BE2C (cell line): Measurements from ENCODE around the gene MAP2K7. TPM values are rescaled to one million over a fixed set of nuclear protein-coding genes. Genes with fewer than 3 reads are reported as not detected.

ENCODE experiments used
- DNase-seq: peaks from one replicate; pipeline ENCODE4 v3.0.0-alpha.2; 2020
- H3K27me3 ChIP-seq: fragments of 250-450 bp; sonication (Bioruptor Pico); 2 replicates; pipeline ENCODE4 v1.5.1; 2020; ENCODE audit warnings: mild to moderate bottlenecking
- H3K36me3 ChIP-seq: fragments of 250-450 bp; sonication (Bioruptor Pico); 2 replicates; pipeline ENCODE4 v1.5.1; 2020; ENCODE audit warnings: mild to moderate bottlenecking
- H3K4me1 ChIP-seq: fragments of 250-450 bp; sonication (Bioruptor Pico); 2 replicates; pipeline ENCODE4 v1.5.1; 2020
- H3K4me3 ChIP-seq: 2 replicates; pipeline ENCODE4 v1.5.1; 2011; ENCODE audit warnings: low read depth, low read length
- H3K9me3 ChIP-seq: fragments of 250-450 bp; sonication (Bioruptor Pico); 2 replicates; pipeline ENCODE4 v1.5.1; 2020
- CTCF ChIP-seq: IDR thresholded peaks from 2 replicates; pipeline ENCODE4 v1.5.1; 2012; ENCODE audit warnings: mild to moderate bottlenecking, low read depth, low read length
- polyA plus RNA-seq: library from polyadenylated mRNA; unstranded; fragments of >200 nt; gene quantifications from one replicate; pipeline ENCODE4 v1.2.1, GENCODE V29; 2012; ENCODE audit warnings: low read depth, missing spikeins; ENCODE audit not compliant: insufficient read length, insufficient read depth

The MAP2K7 gene
- 86.4 TPM for polyA plus RNA-seq

DNA sequence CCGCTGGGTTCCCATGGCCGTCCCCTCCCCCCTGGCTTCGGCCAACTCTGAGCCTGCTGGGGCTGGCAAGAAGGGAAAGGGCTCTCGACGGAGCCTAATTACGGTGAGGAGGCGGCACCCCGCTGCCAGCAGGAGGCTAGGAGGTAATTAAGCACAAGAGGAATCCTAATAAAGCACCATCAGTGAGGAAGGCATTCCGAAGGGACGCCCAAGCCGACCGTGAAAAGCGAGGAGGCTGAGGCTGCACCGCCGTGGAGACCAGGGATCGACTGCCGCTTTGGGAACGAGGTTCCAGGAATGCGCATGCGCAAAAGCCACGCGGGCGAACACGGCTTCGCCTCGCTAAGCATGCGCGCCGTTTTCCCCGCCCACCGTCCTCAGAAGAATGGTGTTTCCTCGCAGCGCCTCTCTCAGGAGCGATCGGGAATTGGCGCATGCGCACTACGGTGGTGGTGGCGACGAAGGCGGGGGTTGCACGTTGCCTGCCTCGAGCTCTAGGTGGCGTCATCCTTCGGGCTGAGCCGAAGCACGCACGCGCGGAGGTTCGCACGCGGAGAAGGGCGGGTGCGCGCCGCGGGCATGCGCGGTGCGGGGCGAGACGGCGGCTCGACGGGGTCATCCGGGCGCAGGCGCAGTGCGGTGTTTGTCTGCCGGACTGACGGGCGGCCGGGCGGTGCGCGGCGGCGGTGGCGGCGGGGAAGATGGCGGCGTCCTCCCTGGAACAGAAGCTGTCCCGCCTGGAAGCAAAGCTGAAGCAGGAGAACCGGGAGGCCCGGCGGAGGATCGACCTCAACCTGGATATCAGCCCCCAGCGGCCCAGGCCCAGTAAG lies at the start of gene MAP2K7:
MAP2K7 (plus strand) TSS at position 634 of the 830 bp plus-strand sequence; CDS start at position 702, 68 bp downstream.
- TF ChIP-seq CTCF, result peak; percentile 49
- peak; percentile 100 for DNase-seq
- Histone ChIP-seq H3K9me3 (no peaks in the 10 kb centered on the region), H3K27me3 (no peaks in the 10 kb centered on the region), H3K36me3 (peaks cover 6% of the 10 kb centered on the region), H3K4me1 (no peaks in the 10 kb centered on the region), H3K4me3 (peak within 1 kb of the TSS; percentile 82)

DNA sequence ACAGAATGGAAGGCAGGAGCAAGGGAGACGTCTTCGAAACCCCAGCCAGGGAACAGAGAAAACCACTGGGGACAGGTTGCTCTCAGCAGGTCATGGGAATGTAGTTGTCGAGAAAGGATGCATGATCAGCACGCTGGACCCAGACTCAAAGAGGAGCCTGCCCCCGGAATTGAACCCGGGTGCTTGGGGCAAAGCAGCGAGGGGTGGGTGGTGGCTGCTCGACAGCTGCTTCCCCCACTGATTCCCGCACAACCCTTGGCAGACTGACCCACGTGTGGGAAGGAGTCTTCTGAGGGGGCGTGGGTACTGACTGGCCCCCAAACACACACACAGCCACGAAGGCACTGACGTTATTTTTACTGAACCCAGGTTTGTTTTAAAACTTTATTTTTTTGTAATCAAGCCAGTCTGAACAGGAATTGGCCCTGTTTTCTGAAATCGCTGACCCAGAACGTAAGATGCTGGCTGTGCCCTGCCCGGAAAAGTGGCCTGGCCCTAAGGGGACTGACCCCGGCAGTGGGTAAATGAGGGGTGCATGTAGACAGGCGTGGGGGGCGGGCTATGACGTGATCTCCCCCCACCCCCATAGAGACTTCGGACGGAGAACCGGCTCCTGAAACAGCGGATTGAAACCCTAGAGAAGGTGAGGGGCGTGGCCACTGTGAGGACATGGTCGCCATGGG lies 48.1 kb upstream of the MAP2K7 start:
- Histone ChIP-seq H3K27me3 (no peaks in the 10 kb centered on the region; the same call in 1 of the 2 replicates), H3K9me3 (no peaks in the 10 kb centered on the region), H3K36me3 (no peaks in the 10 kb centered on the region), H3K4me3 (no peak overlapping the region), H3K4me1 (no peaks in the 10 kb centered on the region)
- no peak for DNase-seq
- TF ChIP-seq CTCF, result no peak

- Histone ChIP-seq H3K4me3 (no peak overlapping the region), H3K9me3 (no peaks in the 10 kb centered on the region), H3K4me1 (no peaks in the 10 kb centered on the region), H3K36me3 (no peaks in the 10 kb centered on the region), H3K27me3 (no peaks in the 10 kb centered on the region; the same call in 1 of the 2 replicates)
- no peak for TF ChIP-seq CTCF
- DNase-seq, result no peak
Measured at GRCh38 chr19:7856109-7856591, 47.5 kb upstream of the MAP2K7 start.

GRCh38 chr19:7856679-7857663 lies 46.7 kb upstream of the MAP2K7 start:
- no peak for DNase-seq
- H3K36me3 ChIP-seq, result no peaks in the 10 kb centered on the region
- H3K9me3 ChIP-seq, result no peaks in the 10 kb centered on the region
- H3K4me3 ChIP-seq, result no peak overlapping the region
- peaks cover 4% of the 10 kb centered on the region; the same call in 1 of the 2 replicates for H3K4me1 ChIP-seq
- H3K27me3 ChIP-seq, result no peaks in the 10 kb centered on the region; the same call in 1 of the 2 replicates
- TF ChIP-seq CTCF, result no peak

GRCh38 chr19:7857727-7858108 lies 46.0 kb upstream of the MAP2K7 start:
- TF ChIP-seq CTCF, result no peak
- H3K9me3 ChIP-seq, result no peaks in the 10 kb centered on the region
- no peak overlapping the region for H3K4me3 ChIP-seq
- no peaks in the 10 kb centered on the region; the same call in 1 of the 2 replicates for H3K27me3 ChIP-seq
- DNase-seq, result no peak
- H3K36me3 ChIP-seq, result no peaks in the 10 kb centered on the region
- H3K4me1 ChIP-seq, result peaks cover 7% of the 10 kb centered on the region; the same call in 1 of the 2 replicates
